IPS DF 6.9 (cell line): ENCODE results near the gene PNPLA7.

Source experiments
- DNase-seq: peaks from one replicate; pipeline ENCODE4 v3.0.0-alpha.2; 2013; ENCODE audit warnings: low read depth, low spot score
- H3K27ac ChIP-seq: one replicate; pipeline ENCODE4 v1.5.1; 2013; ENCODE audit warnings: low read length, control low read depth
- H3K27me3 ChIP-seq: 2 replicates; pipeline ENCODE4 v1.6.1; 2013; ENCODE audit warnings: mild to moderate bottlenecking, low read length; ENCODE audit not compliant: control insufficient read depth, insufficient read depth
- H3K36me3 ChIP-seq: 2 replicates; pipeline ENCODE4 v1.6.1; 2013; ENCODE audit warnings: low read length; ENCODE audit not compliant: control insufficient read depth, insufficient read depth
- H3K4me1 ChIP-seq: 2 replicates; pipeline ENCODE4 v1.6.1; 2013; ENCODE audit warnings: low read length; ENCODE audit not compliant: control insufficient read depth, insufficient read depth
- H3K4me3 ChIP-seq: 2 replicates; pipeline ENCODE4 v1.5.1; 2013; ENCODE audit warnings: mild to moderate bottlenecking, low read length
- H3K9me3 ChIP-seq: 2 replicates; pipeline ENCODE4 v1.6.1; 2013; ENCODE audit warnings: low read length, inconsistent platforms; ENCODE audit not compliant: control insufficient read depth, insufficient read depth
- WGBS: extraction: QIAGEN DNeasy Blood & Tissue Kit; methylation state at CpG from one replicate; pipeline ENCODE4 v1.1.7; 2013; ENCODE audit warnings: mixed read lengths, missing lambda C conversion rate; ENCODE audit not compliant: insufficient read length, insufficient coverage; 5-methylcytosine and 5-hydroxymethylcytosine counted together

The PNPLA7 gene

GRCh38 chr9:137486545-137487453 is 63.4 kb downstream of the PNPLA7 start:
- H3K36me3 ChIP-seq = no peaks in the 10 kb centered on the region
- no peak overlapping the region for H3K27ac ChIP-seq
- no peak overlapping the region; the same call in 1 of the 2 replicates for H3K4me3 ChIP-seq
- no peaks in the 10 kb centered on the region for H3K9me3 ChIP-seq
- no peak for DNase-seq
- no CpG with 5 or more reads among the region's 35 CpGs for WGBS
- no peaks in the 10 kb centered on the region; the same call in 1 of the 2 replicates for H3K4me1 ChIP-seq
- no peaks in the 10 kb centered on the region for H3K27me3 ChIP-seq

DNA sequence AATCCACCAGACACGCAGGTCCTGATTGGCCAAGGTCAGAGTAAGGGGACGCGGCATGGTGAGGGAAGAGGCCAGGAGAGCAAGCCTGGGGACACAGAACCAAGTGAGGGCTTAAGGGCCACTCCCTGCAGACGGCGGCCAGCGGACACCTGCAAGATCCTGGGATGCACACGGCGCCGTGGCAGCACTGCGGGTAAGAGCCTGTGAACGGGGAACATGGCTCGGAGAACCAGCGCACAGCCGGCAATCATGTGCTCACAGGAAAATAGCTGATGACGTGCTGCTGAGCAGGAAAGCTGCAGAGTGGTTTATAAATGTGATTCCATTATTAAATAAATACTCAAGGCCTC is 64.1 kb downstream of the PNPLA7 start:
- no peak overlapping the region for H3K27ac ChIP-seq
- H3K36me3 ChIP-seq = no peaks in the 10 kb centered on the region
- H3K9me3 ChIP-seq = no peaks in the 10 kb centered on the region
- DNase-seq = no peak
- H3K27me3 ChIP-seq = no peaks in the 10 kb centered on the region
- H3K4me1 ChIP-seq = no peaks in the 10 kb centered on the region; the same call in 1 of the 2 replicates
- WGBS = no CpG with 5 or more reads among the region's 15 CpGs
- no peak overlapping the region for H3K4me3 ChIP-seq

- no peak overlapping the region for H3K27ac ChIP-seq
- H3K9me3 ChIP-seq = no peaks in the 10 kb centered on the region
- no peaks in the 10 kb centered on the region for H3K36me3 ChIP-seq
- H3K4me1 ChIP-seq = no peaks in the 10 kb centered on the region; the same call in 1 of the 2 replicates
- no peaks in the 10 kb centered on the region for H3K27me3 ChIP-seq
- no peak overlapping the region for H3K4me3 ChIP-seq
- no peak for DNase-seq
- WGBS = no CpG with 5 or more reads among the region's 26 CpGs
Observed at GRCh38 chr9:137485343-137486140, 64.7 kb downstream of the PNPLA7 start.

GRCh38 chr9:137484551-137485315 is 65.5 kb downstream of the PNPLA7 start:
- Histone ChIP-seq H3K4me3 (no peak overlapping the region), H3K9me3 (no peaks in the 10 kb centered on the region), H3K4me1 (no peaks in the 10 kb centered on the region; the same call in 1 of the 2 replicates), H3K27ac (no peak overlapping the region), H3K36me3 (no peaks in the 10 kb centered on the region), H3K27me3 (no peaks in the 10 kb centered on the region)
- no peak for DNase-seq
- WGBS = no CpG with 5 or more reads among the region's 27 CpGs

DNA sequence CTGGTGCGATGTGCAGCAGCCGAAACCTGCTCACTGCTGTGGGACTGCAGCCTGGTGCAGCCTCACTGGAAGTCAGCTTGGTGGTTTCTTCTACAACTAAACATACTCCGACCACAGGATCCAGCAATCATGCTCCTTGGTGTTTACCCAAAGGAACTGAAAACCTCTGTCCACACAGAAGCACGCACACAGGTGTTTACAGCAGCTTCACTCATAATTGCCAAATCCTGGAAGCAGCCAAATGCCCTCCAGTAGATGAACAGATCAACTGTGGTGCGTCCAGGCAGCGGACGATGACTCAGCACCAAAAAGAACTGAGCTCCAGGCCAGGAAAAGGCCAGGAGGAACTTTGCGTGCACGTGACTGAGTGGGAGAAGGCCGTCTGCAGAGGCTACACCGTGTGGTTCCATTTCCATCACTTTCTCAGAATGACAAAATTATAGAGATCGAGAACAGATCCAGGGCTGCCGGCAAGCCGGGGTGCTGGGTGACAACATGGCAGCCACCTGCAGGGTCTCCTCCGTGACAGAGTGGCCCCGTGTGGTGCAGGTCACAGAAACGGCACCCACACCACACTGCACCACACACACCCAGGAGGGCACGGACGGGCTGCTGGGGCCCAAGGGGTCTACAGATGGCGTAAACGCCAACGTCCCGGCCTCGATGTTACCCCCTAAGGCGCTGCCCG is 68.0 kb downstream of the PNPLA7 start:
- Histone ChIP-seq H3K4me1 (no peaks in the 10 kb centered on the region; the same call in 1 of the 2 replicates), H3K27me3 (no peaks in the 10 kb centered on the region), H3K4me3 (no peak overlapping the region), H3K36me3 (no peaks in the 10 kb centered on the region), H3K27ac (no peak overlapping the region), H3K9me3 (no peaks in the 10 kb centered on the region)
- no CpG with 5 or more reads among the region's 26 CpGs for WGBS
- no peak for DNase-seq

- WGBS = no CpG with 5 or more reads among the region's 38 CpGs
- Histone ChIP-seq H3K27me3 (no peaks in the 10 kb centered on the region), H3K36me3 (no peaks in the 10 kb centered on the region), H3K9me3 (no peaks in the 10 kb centered on the region), H3K4me3 (no peak overlapping the region), H3K4me1 (no peaks in the 10 kb centered on the region; the same call in 1 of the 2 replicates), H3K27ac (no peak overlapping the region)
- no peak for DNase-seq
Observed at GRCh38 chr9:137480686-137481683, 69.2 kb downstream of the PNPLA7 start.

DNA sequence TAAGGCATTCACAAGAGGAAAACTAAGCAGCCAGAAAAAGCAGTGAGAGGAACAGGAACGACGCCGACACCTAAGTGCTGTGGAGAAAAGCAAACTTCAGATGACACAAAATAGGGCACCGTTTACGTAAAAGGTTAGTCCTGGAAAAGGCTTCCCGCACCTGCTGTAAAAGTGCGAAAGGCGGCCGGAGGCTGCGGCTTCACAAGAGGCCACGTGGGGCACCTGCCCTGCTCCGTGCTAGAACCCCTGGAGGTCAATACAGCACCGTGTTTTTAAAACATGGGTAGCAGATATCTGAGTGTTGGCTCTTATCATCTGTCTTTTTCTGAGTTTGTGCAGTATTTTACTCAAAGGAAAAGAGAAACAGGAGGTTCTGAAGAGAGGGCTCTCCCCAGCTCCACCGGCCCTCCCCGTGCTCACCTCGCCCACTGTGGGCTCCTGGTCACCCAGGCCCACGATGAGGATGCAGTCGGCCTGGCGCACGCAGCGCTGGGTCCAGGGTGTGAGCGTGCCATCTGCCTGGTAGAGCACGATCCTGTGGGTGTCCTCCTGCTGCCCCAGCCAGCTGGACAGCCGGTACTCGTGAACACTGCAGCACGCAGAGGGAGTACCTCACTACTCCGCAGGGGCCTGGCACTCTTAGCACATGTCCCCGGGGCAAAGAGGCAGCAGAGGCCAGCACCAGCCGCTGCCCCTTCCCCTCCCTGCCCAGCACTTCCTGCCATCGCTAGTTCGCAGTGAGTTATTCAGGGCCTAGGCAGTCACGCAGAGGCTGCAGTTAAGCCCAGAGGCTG is 70.1 kb downstream of the PNPLA7 start:
- no peaks in the 10 kb centered on the region for H3K9me3 ChIP-seq
- H3K4me1 ChIP-seq = no peaks in the 10 kb centered on the region; the same call in 1 of the 2 replicates
- H3K36me3 ChIP-seq = no peaks in the 10 kb centered on the region
- no peaks in the 10 kb centered on the region for H3K27me3 ChIP-seq
- DNase-seq = no peak
- no CpG with 5 or more reads among the region's 32 CpGs for WGBS
- no peak overlapping the region for H3K27ac ChIP-seq
- no peak overlapping the region for H3K4me3 ChIP-seq

DNA sequence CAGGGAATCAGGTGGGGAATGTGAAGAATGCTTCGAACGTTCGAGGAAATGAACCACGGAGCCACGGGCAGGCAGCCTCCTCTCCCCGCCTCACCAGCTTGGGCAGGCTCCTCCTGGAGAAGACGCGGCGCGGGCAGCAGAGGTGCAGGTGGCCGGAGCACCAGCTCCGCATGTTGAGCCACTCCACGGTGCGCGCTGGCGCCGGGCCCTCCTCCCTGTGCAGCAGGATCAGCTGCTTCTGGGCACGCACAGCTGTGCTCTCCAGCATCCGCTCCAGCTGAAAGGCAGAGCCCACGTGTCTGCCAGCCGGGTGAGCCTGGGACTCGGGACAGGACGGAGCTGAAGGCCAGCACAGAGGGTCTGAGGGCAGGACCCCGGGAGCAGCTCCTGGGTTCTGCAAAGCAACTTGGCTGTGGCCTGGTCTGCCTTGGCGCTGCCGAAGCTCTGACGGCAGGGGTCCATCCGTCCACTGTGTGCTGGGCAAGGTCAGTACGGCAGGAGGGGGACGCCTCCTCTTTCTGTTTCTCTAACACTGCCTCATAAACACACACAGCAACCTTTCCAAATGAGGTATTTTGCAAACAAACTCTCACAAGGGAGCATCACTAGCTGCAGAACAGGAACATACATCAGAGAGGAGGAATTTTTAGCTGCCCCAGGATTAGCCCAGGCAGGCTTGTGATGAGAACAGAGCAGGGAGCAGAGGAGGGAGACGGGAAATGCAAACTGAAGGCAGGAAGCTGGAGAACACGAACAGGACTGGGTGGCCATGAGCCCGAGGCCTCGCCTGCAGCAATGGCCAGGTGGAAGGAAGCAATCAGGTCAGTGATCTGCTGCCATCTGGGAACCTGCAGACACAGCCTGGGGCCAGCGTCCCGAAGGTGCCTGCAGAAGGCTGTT is 71.0 kb downstream of the PNPLA7 start:
- no CpG with 5 or more reads among the region's 36 CpGs for WGBS
- Histone ChIP-seq H3K36me3 (no peaks in the 10 kb centered on the region), H3K9me3 (no peaks in the 10 kb centered on the region), H3K27me3 (no peaks in the 10 kb centered on the region), H3K4me3 (no peak overlapping the region), H3K4me1 (no peaks in the 10 kb centered on the region; the same call in 1 of the 2 replicates), H3K27ac (no peak overlapping the region)
- no peak for DNase-seq
